K562 (cell line): ENCODE results near the gene NUP85. TPM values are rescaled to one million over a fixed set of nuclear protein-coding genes. Genes with fewer than 3 reads are reported as not detected.

Experiments
- ARID2 ChIP-seq: fragments of 450-650 bp; IDR thresholded peaks from 2 replicates; pipeline ENCODE4 v1.6.1; 2017; ENCODE audit warnings: antibody characterized with exemption, mild to moderate bottlenecking
- ARID3A ChIP-seq: IDR thresholded peaks from 2 replicates; pipeline ENCODE4 v1.6.1; 2012; ENCODE audit warnings: low read depth, low read length, improper control_type of control experiment, borderline replicate concordance
- ATF7 ChIP-seq: fragments of 450-650 bp; IDR thresholded peaks from 2 replicates; pipeline ENCODE4 v1.7.1; 2014; ENCODE audit warnings: mild to moderate bottlenecking, moderate library complexity
- BRD9 ChIP-seq: fragments of 450-650 bp; IDR thresholded peaks from 2 replicates; pipeline ENCODE4 v1.6.1; 2018; ENCODE audit warnings: low read depth; ENCODE audit not compliant: partially characterized antibody
- CBFA2T3 ChIP-seq: fragments of 450-650 bp; IDR thresholded peaks from 2 replicates; pipeline ENCODE4 v1.6.1; 2017
- ETV5 ChIP-seq: sonication (generic); formaldehyde crosslinking; IDR thresholded peaks from 2 replicates; pipeline ENCODE4 v1.4.0; 2020; ENCODE audit warnings: low read depth, mild to moderate bottlenecking, missing genetic modification reagents
- HDGF ChIP-seq: fragments of 450-650 bp; IDR thresholded peaks from 2 replicates; pipeline ENCODE4 v1.6.1; 2016
- JUND ChIP-seq, 2 experiments: IDR thresholded peaks; 2 replicates in 1 of 2; 3 replicates in 1 of 2; pipeline ENCODE4 v1.6.1; 2011; ENCODE audit warnings: borderline replicate concordance in 2 of 2, low read depth in 2 of 2, low read length in 2 of 2, improper control_type of control experiment in 1 of 2, missing biosample characterization in 1 of 2, missing genetic modification characterization in 1 of 2, missing genetic modification reagents in 1 of 2
- MAFF ChIP-seq: IDR thresholded peaks from 2 replicates; pipeline ENCODE4 v1.6.1; 2012; ENCODE audit warnings: low read length, improper control_type of control experiment
- MCM2 ChIP-seq: fragments of 450-650 bp; IDR thresholded peaks from 2 replicates; pipeline ENCODE4 v1.6.1; 2017; ENCODE audit warnings: low read depth, mild to moderate bottlenecking
- NONO ChIP-seq, 2 experiments: fragments of 200-400 bp in 1 of 2; fragments of 450-650 bp in 1 of 2; formaldehyde crosslinking in 1 of 2; IDR thresholded peaks; 2 replicates each; pipeline ENCODE4 v1.6.1; 2017; ENCODE audit warnings: low read depth in 2 of 2, mild to moderate bottlenecking in 2 of 2, moderate library complexity in 2 of 2, low read length in 1 of 2
- PCBP1 ChIP-seq: fragments of 200-400 bp; formaldehyde crosslinking; IDR thresholded peaks from 2 replicates; pipeline ENCODE4 v1.6.1; 2018; ENCODE audit warnings: mild to moderate bottlenecking, low read depth, low read length; ENCODE audit not compliant: poor library complexity, severe bottlenecking
- PCBP2 ChIP-seq: fragments of 200-400 bp; formaldehyde crosslinking; IDR thresholded peaks from 2 replicates; pipeline ENCODE4 v1.6.1; 2018; ENCODE audit warnings: low read length, low read depth, mild to moderate bottlenecking, moderate library complexity; ENCODE audit not compliant: poor library complexity, severe bottlenecking
- PTRF ChIP-seq: fragments of 450-650 bp; IDR thresholded peaks from 2 replicates; pipeline ENCODE4 v1.6.1; 2016; ENCODE audit warnings: mild to moderate bottlenecking, missing genetic modification characterization, missing compliant biosample characterization
- RBFOX2 ChIP-seq: fragments of 200-400 bp; formaldehyde crosslinking; IDR thresholded peaks from 2 replicates; pipeline ENCODE4 v1.6.1; 2017; ENCODE audit warnings: low read depth, mild to moderate bottlenecking, low read length, moderate library complexity
- SMAD1 ChIP-seq: fragments of 150-350 bp; IDR thresholded peaks from 2 replicates; pipeline ENCODE4 v1.6.1; 2014; ENCODE audit warnings: low read length, low read depth; ENCODE audit not compliant: partially characterized antibody
- SNRNP70 ChIP-seq: fragments of 200-400 bp; formaldehyde crosslinking; optimal IDR thresholded peaks from 2 replicates; pipeline ENCODE3; 2017; ENCODE audit warnings: low read depth, low read length
- SUPT5H ChIP-seq: fragments of 450-650 bp; IDR thresholded peaks from 2 replicates; pipeline ENCODE4 v1.6.1; 2016
- YBX1 ChIP-seq: fragments of 450-650 bp; IDR thresholded peaks from 2 replicates; pipeline ENCODE4 v1.7.1; 2016; ENCODE audit warnings: mild to moderate bottlenecking
- ZBTB8A ChIP-seq: fragments of 450-650 bp; IDR thresholded peaks from 2 replicates; pipeline ENCODE4 v1.6.1; 2018; ENCODE audit warnings: mild to moderate bottlenecking, moderate library complexity; ENCODE audit not compliant: partially characterized antibody
- ZMIZ1 ChIP-seq, 2 experiments: fragments of 150-350 bp in 1 of 2; IDR thresholded peaks; 2 replicates each; pipeline ENCODE4 v1.6.1; 2012 to 2016; ENCODE audit warnings: low read depth in 2 of 2, low read length in 2 of 2, mild to moderate bottlenecking in 1 of 2, moderate library complexity in 1 of 2
- ZNF79 ChIP-seq: fragments of 250-450 bp; sonication (Bioruptor Pico); IDR thresholded peaks from 2 replicates; pipeline ENCODE4 v1.4.0; 2020; ENCODE audit warnings: low read depth, mild to moderate bottlenecking, moderate library complexity
- polyA plus RNA-seq, 8 experiments: library from polyadenylated mRNA; depleted of rRNA in 4 of 8; stranded (reverse) in 5 of 8; unstranded in 3 of 8; fragments of >200 nt; fragmentation: Nextera tagmentation in 2 of 8; fragmentation: Illumina TruSeq in 1 of 8; extraction: Ambion mirVana in 2 of 8; extraction: Trizol in 1 of 8; gene quantifications; 2 replicates each; pipeline versions ENCODE4 v1.2.1 to v1.2.3, GENCODE V29; 2011 to 2014; ENCODE audit warnings: inconsistent platforms in 1 of 8, missing spikeins in 1 of 8
- total RNA-seq, 7 experiments: library from RNA; depleted of rRNA in 6 of 7; stranded (reverse); fragments of >200 nt in 6 of 7; fragmentation: Illumina TruSeq in 2 of 7; extraction: Trizol in 2 of 7; gene quantifications; 2 replicates each; pipeline versions ENCODE4 v1.2.1 to v1.2.3, GENCODE V29; 2011 to 2021; ENCODE audit warnings: low replicate concordance in 1 of 7
- TF ChIP-seq, protein P1 (sequence below): sonication (generic); formaldehyde crosslinking; IDR thresholded peaks from 2 replicates; pipeline ENCODE4 v1.8.0; 2022; ENCODE audit warnings: missing genetic modification reagents, mild to moderate bottlenecking, borderline replicate concordance

The NUP85 gene
- total and polyA plus RNA-seq, 9 of the 15 experiments (the other 6 are each of a cell fraction or from before 2014, with no cell fraction given), result 50.2 to 177 (median 110) TPM

GRCh38 chr17:75261336-75262111, 56.0 kb downstream of the NUP85 start, which contains the start of the genes GGA3 and MRPS7 (continued):
- TF ChIP-seq ZMIZ1 (IDR thresholded peaks at IDR 0.05; ENCODE audit: low read depth in 2 of 2, low read length in 2 of 2), result peak in 1 of 2 experiments; percentile 59; a peak in 1 of 4 replicates
- TF ChIP-seq RBFOX2, result peak; percentile 98
- TF ChIP-seq PTRF (tag), result no peak
- TF ChIP-seq CBFA2T3, result no peak
- peak; percentile 41; the same call in 1 of the 2 replicates for TF ChIP-seq ETV5 (CRISPR knock-in tag)
- peak; percentile 93 for TF ChIP-seq PCBP1
- no peak for TF ChIP-seq YBX1
- peak; percentile 95 for TF ChIP-seq ATF7
- TF ChIP-seq MAFF, result peak; percentile 47; the same call in 1 of the 2 replicates
- TF ChIP-seq SUPT5H, result peak; percentile 93
- TF ChIP-seq JUND (IDR thresholded peaks at IDR 0.05; ENCODE audit: borderline replicate concordance, low read depth, low read length), result peak; percentile 38; the same call in 1 of the 2 replicates
- no peak; the same call in 2 of the 3 replicates for TF ChIP-seq JUND (tag; IDR thresholded peaks at IDR 0.05; ENCODE audit: borderline replicate concordance, low read depth, low read length)
- TF ChIP-seq HDGF, result no peak
- TF ChIP-seq PCBP2, result no peak
- TF ChIP-seq ZBTB8A, result no peak
- TF ChIP-seq ARID2, result no peak
- TF ChIP-seq SNRNP70, result no peak
- TF ChIP-seq, protein P1, sequence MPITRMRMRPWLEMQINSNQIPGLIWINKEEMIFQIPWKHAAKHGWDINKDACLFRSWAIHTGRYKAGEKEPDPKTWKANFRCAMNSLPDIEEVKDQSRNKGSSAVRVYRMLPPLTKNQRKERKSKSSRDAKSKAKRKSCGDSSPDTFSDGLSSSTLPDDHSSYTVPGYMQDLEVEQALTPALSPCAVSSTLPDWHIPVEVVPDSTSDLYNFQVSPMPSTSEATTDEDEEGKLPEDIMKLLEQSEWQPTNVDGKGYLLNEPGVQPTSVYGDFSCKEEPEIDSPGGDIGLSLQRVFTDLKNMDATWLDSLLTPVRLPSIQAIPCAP, result no peak
- peak; percentile 52 to 72; a peak in 1 of 4 replicates for TF ChIP-seq NONO (IDR thresholded peaks at IDR 0.05; ENCODE audit: low read depth in 2 of 2, low read length in 1 of 2)
- TF ChIP-seq SMAD1, result no peak
- no peak for TF ChIP-seq ARID3A
- TF ChIP-seq ZNF79 (CRISPR knock-in tag), result no peak
- no peak for TF ChIP-seq BRD9
- no peak for TF ChIP-seq MCM2
